GM12878 (cell line): Measurements from ENCODE around the gene SYMPK. TPM values are rescaled to one million over a fixed set of nuclear protein-coding genes. Genes with fewer than 3 reads are reported as not detected.

Source experiments
- ATAC-seq: fragments of 200-7000 bp; cut with Tn5 transposase; 3 replicates; pipeline ENCODE4 v1.9.1; 2020; ENCODE audit warnings: mild to moderate bottlenecking, moderate library complexity
- BruUV-seq: library from RNA; stranded (reverse); fragments of 400-500 nt; replicated peaks from 2 replicates; lab custom pipeline; 2021; lab: Mats Ljungman, UMichigan
- CTCF ChIA-PET: fragments of 300-600 bp; sonication (Branson Sonifier 250); formaldehyde crosslinking; extraction: SDS; loops from one replicate; lab custom pipeline; 2021; ENCODE audit warnings: inconsistent platforms; lab: Yijun Ruan, JAX
- POLR2A ChIA-PET: fragments of 350-600 bp; formaldehyde crosslinking; extraction: SDS; loops from one replicate; lab custom pipeline; 2021; ENCODE audit warnings: inconsistent platforms; lab: Charles Lee
- RAD21 ChIA-PET: fragments of 300-600 bp; sonication (Branson Sonifier 250); formaldehyde crosslinking; loops from one replicate; lab custom pipeline; 2023; ENCODE audit warnings: antibody characterized with exemption; ENCODE audit not compliant: unreplicated experiment; lab: Charles Lee
- SMC1A ChIA-PET: fragments of 300-600 bp; sonication (Branson Sonifier 250); formaldehyde crosslinking; loops from one replicate; lab custom pipeline; 2023; ENCODE audit not compliant: unreplicated experiment, uncharacterized antibody; lab: Charles Lee
- DNase-seq: peaks from one replicate; pipeline ENCODE4 v3.0.0-alpha.2; 2011; ENCODE audit warnings: low read depth, low spot score
- FAIRE-seq: peaks from 3 replicates; lab custom pipeline; 2011; peaks lifted over from hg19 to GRCh38; lab: Jason Lieb, UNC
- H2AFZ ChIP-seq: 2 replicates; pipeline ENCODE4 v1.6.0; 2011; ENCODE audit warnings: low read depth, low read length, control low read depth; ENCODE audit not compliant: control insufficient read depth
- H3K27ac ChIP-seq: 2 replicates; pipeline ENCODE4 v1.5.1; 2011; ENCODE audit warnings: control low read depth; ENCODE audit not compliant: control insufficient read depth, insufficient read depth
- H3K27me3 ChIP-seq, 2 experiments: replicated peaks in 1 of 2; 2 replicates each; pipeline versions ENCODE4 v1.6.0 to v1.6.1; 2011; ENCODE audit warnings: low read length in 1 of 2; ENCODE audit not compliant: control insufficient read depth in 2 of 2, insufficient read depth in 2 of 2
- H3K36me3 ChIP-seq, 2 experiments: 2 replicates each; pipeline ENCODE4 v1.5.1; 2011; ENCODE audit warnings: low read length in 1 of 2; ENCODE audit not compliant: control insufficient read depth in 2 of 2, insufficient read depth in 2 of 2
- H3K4me1 ChIP-seq: 2 replicates; pipeline ENCODE4 v1.6.1; 2011; ENCODE audit warnings: mild to moderate bottlenecking, low read length, moderate library complexity, mixed read lengths; ENCODE audit not compliant: control insufficient read depth, insufficient read depth
- H3K4me2 ChIP-seq: 2 replicates; pipeline ENCODE4 v1.6.0; 2011; ENCODE audit warnings: control low read depth; ENCODE audit not compliant: control insufficient read depth, insufficient read depth
- H3K4me3 ChIP-seq: fragments of 200-600 bp; sonication (generic); 2 replicates; pipeline ENCODE4 v1.5.1; 2016
- H3K79me2 ChIP-seq: 2 replicates; pipeline ENCODE4 v1.6.0; 2011; ENCODE audit warnings: low read length; ENCODE audit not compliant: control insufficient read depth, insufficient read depth
- H3K9ac ChIP-seq: 2 replicates; pipeline ENCODE4 v1.8.0; 2011; ENCODE audit warnings: low read length, control low read depth, mixed read lengths; ENCODE audit not compliant: control insufficient read depth, insufficient read depth
- H3K9me3 ChIP-seq: replicated peaks from 3 replicates; pipeline ENCODE4 v1.5.1; 2011; ENCODE audit warnings: mild to moderate bottlenecking, low read length; ENCODE audit not compliant: control insufficient read depth, insufficient read depth
- H4K20me1 ChIP-seq: 2 replicates; pipeline ENCODE4 v1.6.0; 2011; ENCODE audit not compliant: control insufficient read depth, insufficient read depth
- ATF3 ChIP-seq: IDR thresholded peaks from 2 replicates; pipeline ENCODE4 v1.6.1; 2011; ENCODE audit warnings: low read depth, mild to moderate bottlenecking, low read length, moderate library complexity, borderline replicate concordance; ENCODE audit errors: extremely low read depth
- IRF3 ChIP-seq: fragments of 450-650 bp; IDR thresholded peaks from 2 replicates; pipeline ENCODE4 v1.6.1; 2014; ENCODE audit warnings: mild to moderate bottlenecking
- IRF4 ChIP-seq: IDR thresholded peaks from 2 replicates; pipeline ENCODE4 v1.6.1; 2011; ENCODE audit warnings: low read depth, low read length
- MXI1 ChIP-seq: fragments of 150-350 bp; IDR thresholded peaks from 2 replicates; pipeline ENCODE4 v1.6.1; 2011; ENCODE audit warnings: low read depth, mild to moderate bottlenecking, inconsistent platforms, low read length, improper control_type of control experiment
- NKRF ChIP-seq: fragments of 450-650 bp; conservative IDR thresholded peaks from 2 replicates; pipeline ENCODE4 v1.6.1; 2017; ENCODE audit warnings: mild to moderate bottlenecking, moderate library complexity
- PAX5 ChIP-seq: IDR thresholded peaks from 2 replicates; pipeline ENCODE4 v1.6.1; 2011; ENCODE audit warnings: low read depth, low read length, borderline replicate concordance
- SIN3A ChIP-seq: IDR thresholded peaks from 2 replicates; pipeline ENCODE4 v1.6.1; 2012; ENCODE audit warnings: low read depth, low read length, improper control_type of control experiment
- ZBED1 ChIP-seq: IDR thresholded peaks from 2 replicates; pipeline ENCODE4 v1.6.1; 2016; ENCODE audit warnings: borderline replicate concordance
- ZNF217 ChIP-seq: fragments of 450-650 bp; IDR thresholded peaks from 2 replicates; pipeline ENCODE4 v1.6.1; 2017; ENCODE audit warnings: antibody characterized with exemption, mild to moderate bottlenecking
- WGBS: methylation state at CpG from one replicate; pipeline ENCODE4 v1.1.6; 2016; ENCODE audit warnings: low lambda C conversion rate; ENCODE audit not compliant: insufficient replicate concordance, insufficient coverage; ENCODE audit errors: missing lambda C conversion rate; 5-methylcytosine and 5-hydroxymethylcytosine counted together
- in situ Hi-C: fragments of 300-500 bp; cut with MboI; formaldehyde crosslinking; loops from 9 replicates; pipeline ENCODE4 v1.14.3; 2018; ENCODE audit warnings: mixed read lengths
- intact Hi-C: fragments of 100-400 bp; cut with micrococcal nuclease; formaldehyde crosslinking; loops from one replicate; pipeline ENCODE4 v1.14.2; 2022; ENCODE audit not compliant: unreplicated experiment
- polyA plus RNA-seq, 11 experiments: library from polyadenylated mRNA; depleted of rRNA in 4 of 11; unstranded in 6 of 11; stranded (reverse) in 5 of 11; fragments of >200 nt; fragmentation: Nextera tagmentation in 4 of 11; fragmentation: Illumina TruSeq in 1 of 11; extraction: Ambion mirVana in 4 of 11; extraction: Trizol in 1 of 11; gene quantifications; 1 replicate in 1 of 11; 2 replicates in 10 of 11; pipeline versions ENCODE4 v1.2.1 to v1.2.3, GENCODE V29; 2011 to 2016; ENCODE audit warnings: inconsistent platforms in 2 of 11, missing spikeins in 2 of 11, low read depth in 1 of 11
- total RNA-seq, 4 experiments: library from RNA; depleted of rRNA in 3 of 4; stranded (reverse); fragments of >200 nt in 3 of 4; fragmentation: Illumina TruSeq in 1 of 4; extraction: Trizol in 1 of 4; gene quantifications; 2 replicates each; pipeline versions ENCODE4 v1.2.1 to v1.2.3, GENCODE V29; 2013 to 2021

SYMPK gene
- total and polyA plus RNA-seq, 10 of the 15 experiments (the other 5 are each of a cell fraction or from before 2014, with no cell fraction given) = 0.49 to 109 (median 42.5) TPM

- Histone ChIP-seq H2AFZ (no peak overlapping the region), H3K27ac (no peak overlapping the region)
- TF ChIP-seq IRF4 (no peak), MXI1 (no peak), ZBED1 (no peak), PAX5 (no peak)
- TF ChIP-seq, all 136 proteins: peak for 0
- no peaks in the 10 kb centered on the region for H3K9me3 ChIP-seq
- intact Hi-C loops (no loop called here), in situ Hi-C loops (no loop called here)
- SMC1A ChIA-PET = interaction anchor here (0.5 to 1.0 kb wide), 2 partner anchors 27 to 42 kb away, joined by 3 read pairs; partner anchors contain the start of gene FBXO46
- no peak overlapping the region for H3K4me2 ChIP-seq
- H4K20me1 ChIP-seq = no peaks in the 10 kb centered on the region
- DNase-seq = no peak
- POLR2A ChIA-PET = interaction anchor here (0.6 to 1.4 kb wide), 3 partner anchors 22 to 45 kb away, joined by 3 to 4 read pairs (median 3); no protein-coding TSS in a partner anchor
- RAD21 ChIA-PET = interaction anchor here (0.8 to 1.7 kb wide), 3 partner anchors 26 to 138 kb away, joined by 3 to 5 read pairs (median 4); no protein-coding TSS in a partner anchor
- no peak for FAIRE-seq
- 98% methylated on average over 3 of the region's 3 CpGs for WGBS
- H3K27me3 ChIP-seq = no peaks in the 10 kb centered on the region
- no peak overlapping the region for H3K9ac ChIP-seq
- CTCF ChIA-PET = interaction anchor here (0.6 to 2.0 kb wide), 3 partner anchors 20 to 80 kb away, joined by 4 to 12 read pairs (median 4); partner anchors contain the start of genes DMWD and QPCTL
- no peaks in the 10 kb centered on the region; the same call in 1 of the 2 replicates for H3K79me2 ChIP-seq
- no peak for ATAC-seq
- no peaks in the 10 kb centered on the region for H3K36me3 ChIP-seq
- H3K4me1 ChIP-seq = peaks cover 4% of the 10 kb centered on the region
- BruUV-seq = no TSS peak
- H3K4me3 ChIP-seq = no peak overlapping the region
Measured at GRCh38 chr19:45772912-45773311, 90.0 kb downstream of the SYMPK start.

DNA sequence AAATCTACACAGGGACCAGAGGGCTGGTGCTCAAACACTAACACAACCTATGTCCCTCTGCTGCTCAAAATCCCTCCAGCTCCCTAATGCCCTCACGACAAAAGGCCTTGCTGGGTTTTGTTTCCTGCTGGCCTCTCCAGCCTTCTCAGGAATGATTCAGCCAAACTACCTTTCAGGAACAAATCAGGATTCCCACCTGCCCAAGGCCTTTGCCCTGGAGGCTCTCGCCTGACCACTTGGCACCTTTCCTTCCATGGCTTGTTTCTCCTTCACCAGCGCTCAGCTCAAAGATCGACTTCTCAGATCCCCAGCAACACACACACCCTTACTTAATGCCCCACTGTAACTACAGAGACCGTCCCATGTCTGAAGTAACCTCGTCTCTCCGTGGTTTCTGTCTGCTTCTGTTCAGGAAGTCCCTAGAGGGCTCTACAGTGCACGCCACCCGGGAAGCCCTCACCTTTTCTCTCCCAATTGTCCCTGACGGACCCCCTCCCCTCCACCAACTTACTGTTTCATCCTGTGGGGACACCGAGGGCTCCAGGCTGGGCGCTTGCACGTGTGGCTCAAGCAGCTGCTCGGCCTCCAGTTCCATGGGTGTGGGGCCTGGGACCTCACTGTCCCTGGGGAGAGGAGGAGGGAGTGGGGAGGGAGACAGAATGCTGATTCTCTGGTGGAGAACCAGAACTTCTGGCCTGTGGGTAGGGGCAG is 90.7 kb downstream of the SYMPK start:
- Histone ChIP-seq H3K27ac (no peak overlapping the region), H3K4me3 (no peak overlapping the region), H3K79me2 (no peaks in the 10 kb centered on the region; the same call in 1 of the 2 replicates), H3K4me1 (peaks cover 4% of the 10 kb centered on the region), H3K36me3 (no peaks in the 10 kb centered on the region), H2AFZ (no peak overlapping the region), H4K20me1 (no peaks in the 10 kb centered on the region), H3K9me3 (no peaks in the 10 kb centered on the region), H3K9ac (no peak overlapping the region), H3K27me3 (no peaks in the 10 kb centered on the region), H3K4me2 (no peak overlapping the region)
- intact Hi-C loops (no loop called here), in situ Hi-C loops (no loop called here)
- 81% methylated on average over 14 of the region's 14 CpGs for WGBS
- no TSS peak for BruUV-seq
- DNase-seq (no peak), FAIRE-seq (no peak), ATAC-seq (no peak)
- SMC1A ChIA-PET = interaction anchor here (1.0 kb wide), 1 partner anchor 27 kb away, joined by 3 read pairs; no protein-coding TSS in a partner anchor
- POLR2A ChIA-PET = interaction anchor here (0.6 to 1.7 kb wide), 2 partner anchors 45 to 114 kb away, joined by 4 to 10 read pairs; partner anchors contain the start of gene IRF2BP1
- CTCF ChIA-PET = interaction anchor here (0.6 to 2.0 kb wide), 3 partner anchors 20 to 80 kb away, joined by 4 to 12 read pairs (median 4); partner anchors contain the start of genes DMWD and QPCTL
- RAD21 ChIA-PET = interaction anchor here (0.8 to 1.7 kb wide), 3 partner anchors 27 to 137 kb away, joined by 3 to 5 read pairs (median 4); no protein-coding TSS in a partner anchor
- TF ChIP-seq SIN3A = no peak
- TF ChIP-seq IRF3 = no peak
- no peak for TF ChIP-seq ATF3
- TF ChIP-seq MXI1 = no peak
- no peak for TF ChIP-seq ZNF217
- TF ChIP-seq NKRF = no peak
